Hindlimb muscle (tissue), 1 donor: ENCODE measurements around the gene ZSCAN25. TPM values are rescaled to one million over a fixed set of nuclear protein-coding genes. Genes with fewer than 3 reads are reported as not detected.
A peak's percentile ranks its signal among the peaks of the same experiment; 100 is the strongest.
"Not testable (repeated sequence)": the region's sequence is repeated elsewhere in the genome, so short reads cannot be mapped to it uniquely, and the experiment has no call there.

ENCODE experiments used
- DNase-seq: peaks from one replicate; pipeline ENCODE4 v3.0.0-alpha.2; 2013
- polyA plus RNA-seq: library from polyadenylated mRNA; unstranded; fragments of 120-200 nt; gene quantifications from one replicate; pipeline ENCODE4 v1.2.1, GENCODE V29; 2013; ENCODE audit not compliant: insufficient read length

ZSCAN25 gene
- polyA plus RNA-seq = 11.0 TPM

DNA sequence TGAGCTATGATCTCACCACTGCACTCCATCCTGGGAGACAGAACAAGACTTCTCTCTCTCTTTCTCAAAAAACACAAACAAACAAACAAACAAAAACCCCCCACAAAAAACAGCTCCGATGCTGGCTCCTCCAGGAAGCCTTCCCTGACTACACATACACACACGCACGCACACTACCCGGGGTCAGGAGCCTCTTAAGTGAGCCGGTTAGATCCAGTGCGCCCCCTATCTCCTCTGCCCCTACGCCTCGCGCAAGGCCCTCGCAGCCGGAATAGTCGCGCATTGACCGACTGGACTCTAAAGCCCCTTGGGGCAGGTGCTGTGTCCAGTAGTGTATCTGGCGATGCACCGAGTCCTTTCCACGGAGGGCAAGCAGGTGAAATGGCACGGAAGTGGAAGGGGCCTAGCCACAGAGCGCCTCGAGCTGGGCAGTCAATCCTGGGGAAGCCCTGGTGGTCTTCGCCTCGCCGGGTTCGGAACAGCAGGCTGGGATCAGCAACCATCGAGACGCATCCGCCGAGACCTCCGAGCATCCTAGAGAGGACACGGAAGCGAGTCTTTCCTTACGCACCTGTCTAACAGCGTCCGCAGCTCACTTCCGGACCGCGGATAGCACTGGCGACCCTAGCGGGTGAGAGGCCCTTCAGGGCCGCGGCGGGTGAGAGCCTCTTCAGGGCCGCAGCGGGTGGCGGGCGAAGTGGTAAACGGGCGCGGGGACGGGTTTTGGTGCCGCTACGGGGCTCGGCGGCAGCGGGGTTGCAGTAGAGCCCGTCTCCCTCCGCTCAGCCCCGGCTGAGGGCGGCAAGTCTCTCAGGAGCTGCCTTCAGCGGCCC, at the start of gene ZSCAN25:
TSS of gene ZSCAN25 (plus strand) at position 588 of the 833 bp plus-strand sequence. CDS start 2,661 bp downstream, outside the sequence.
- DNase-seq = peak; percentile 90

DNA sequence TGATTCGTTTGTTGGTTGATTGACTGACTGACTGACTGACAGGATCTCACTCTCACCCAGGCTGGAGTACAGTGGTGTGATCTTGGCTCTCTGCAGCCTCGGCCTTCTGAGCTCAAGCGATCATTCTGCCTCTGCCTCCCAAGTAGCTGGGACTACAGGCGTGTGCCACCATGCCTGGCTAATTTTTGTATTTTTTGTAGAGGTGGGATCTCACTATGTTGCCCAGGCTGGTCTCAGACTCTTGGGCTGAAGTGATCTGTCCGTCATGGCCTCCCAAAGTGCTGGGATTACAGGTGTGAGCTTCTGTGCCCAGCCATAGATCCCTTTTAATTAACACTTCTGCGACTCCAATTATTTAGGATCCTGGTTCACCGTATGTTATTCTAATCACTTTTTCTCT, 48.0 kb upstream of the ZSCAN25 start:
- DNase-seq = not testable (repeated sequence)

DNA sequence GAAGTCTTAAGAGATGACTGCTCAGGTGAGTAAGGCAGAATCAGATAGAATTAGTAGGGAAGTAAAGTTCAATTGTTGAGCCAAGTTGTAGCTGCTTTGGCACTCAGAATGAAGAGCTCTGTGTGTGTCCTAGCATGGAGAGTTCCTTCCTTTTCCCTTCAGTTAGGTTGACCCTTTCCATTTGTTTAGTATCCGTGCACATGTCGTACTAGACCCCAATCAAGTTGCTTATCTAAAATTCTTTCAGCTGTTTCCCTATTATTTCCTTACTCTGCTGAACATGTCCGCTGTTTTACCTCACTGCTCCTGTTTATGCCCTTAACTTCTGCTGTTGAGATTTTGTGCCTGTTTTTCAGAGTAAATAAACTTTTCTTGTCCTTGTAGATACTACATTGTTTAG, 45.0 kb upstream of the ZSCAN25 start:
- DNase-seq = no peak

DNA sequence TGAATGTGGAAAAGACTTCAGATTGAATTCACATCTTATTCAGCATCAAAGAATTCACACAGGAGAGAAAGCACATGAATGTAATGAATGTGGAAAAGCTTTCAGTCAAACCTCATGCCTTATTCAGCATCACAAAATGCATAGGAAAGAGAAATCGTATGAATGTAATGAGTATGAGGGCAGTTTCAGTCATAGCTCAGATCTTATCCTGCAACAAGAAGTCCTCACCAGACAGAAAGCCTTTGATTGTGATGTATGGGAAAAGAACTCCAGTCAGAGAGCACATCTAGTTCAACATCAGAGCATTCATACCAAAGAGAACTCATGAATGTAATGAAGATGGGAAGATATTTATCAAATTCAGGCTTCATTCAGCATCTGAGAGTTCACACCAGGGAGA, 43.5 kb upstream of the ZSCAN25 start:
- no peak for DNase-seq

DNA sequence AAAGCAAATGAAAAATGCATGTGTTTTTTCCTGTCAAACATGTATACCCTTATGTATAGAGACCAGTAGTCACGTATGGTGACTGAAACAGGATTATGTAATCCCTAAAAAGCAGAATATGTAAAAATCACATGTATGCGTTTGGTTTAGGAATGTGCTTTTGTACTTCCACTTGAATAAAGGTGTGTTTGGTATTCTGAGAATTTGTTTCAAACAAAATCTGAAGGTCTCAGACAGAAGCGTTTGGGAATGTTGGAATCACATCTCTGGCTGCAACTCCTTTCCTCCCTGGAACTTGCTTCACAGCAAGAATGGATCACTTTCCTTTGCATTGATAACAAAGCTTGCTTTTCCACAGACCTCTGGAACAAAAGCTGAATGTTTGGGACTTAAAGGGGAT, 40.5 kb upstream of the ZSCAN25 start:
- no peak for DNase-seq

DNA sequence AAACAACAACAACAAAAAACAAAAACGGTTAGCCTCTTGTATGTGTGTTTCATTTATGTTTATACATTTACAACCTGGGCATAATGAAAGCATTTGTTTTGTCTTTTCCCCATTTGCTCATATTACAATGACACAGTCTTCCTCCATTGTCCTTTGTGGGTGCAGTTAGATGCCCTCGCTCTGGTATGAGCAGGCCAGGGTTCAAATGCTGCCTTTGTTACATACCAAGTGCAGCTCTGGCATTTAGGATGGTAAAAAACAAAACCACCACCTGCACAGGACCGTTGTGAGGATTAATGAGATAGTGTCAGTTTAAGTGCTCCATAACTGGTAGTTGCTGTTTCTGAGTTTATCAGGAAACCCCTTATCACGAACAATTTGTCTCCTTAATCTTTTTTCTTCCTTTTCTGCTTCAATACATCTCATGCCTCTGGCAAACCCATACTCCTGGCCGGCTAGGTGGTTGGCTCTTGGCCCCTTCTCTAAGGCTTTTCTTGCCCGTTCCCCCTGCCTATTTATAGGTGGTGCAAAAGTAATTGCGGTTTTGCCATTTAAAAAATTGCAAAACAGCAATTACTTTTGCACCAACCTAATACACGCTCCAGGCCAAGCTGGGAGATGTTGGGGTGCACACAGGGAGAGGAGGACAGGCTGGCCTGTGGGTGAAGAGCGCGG, 37.3 kb upstream of the ZSCAN25 start:
- no peak for DNase-seq

DNA sequence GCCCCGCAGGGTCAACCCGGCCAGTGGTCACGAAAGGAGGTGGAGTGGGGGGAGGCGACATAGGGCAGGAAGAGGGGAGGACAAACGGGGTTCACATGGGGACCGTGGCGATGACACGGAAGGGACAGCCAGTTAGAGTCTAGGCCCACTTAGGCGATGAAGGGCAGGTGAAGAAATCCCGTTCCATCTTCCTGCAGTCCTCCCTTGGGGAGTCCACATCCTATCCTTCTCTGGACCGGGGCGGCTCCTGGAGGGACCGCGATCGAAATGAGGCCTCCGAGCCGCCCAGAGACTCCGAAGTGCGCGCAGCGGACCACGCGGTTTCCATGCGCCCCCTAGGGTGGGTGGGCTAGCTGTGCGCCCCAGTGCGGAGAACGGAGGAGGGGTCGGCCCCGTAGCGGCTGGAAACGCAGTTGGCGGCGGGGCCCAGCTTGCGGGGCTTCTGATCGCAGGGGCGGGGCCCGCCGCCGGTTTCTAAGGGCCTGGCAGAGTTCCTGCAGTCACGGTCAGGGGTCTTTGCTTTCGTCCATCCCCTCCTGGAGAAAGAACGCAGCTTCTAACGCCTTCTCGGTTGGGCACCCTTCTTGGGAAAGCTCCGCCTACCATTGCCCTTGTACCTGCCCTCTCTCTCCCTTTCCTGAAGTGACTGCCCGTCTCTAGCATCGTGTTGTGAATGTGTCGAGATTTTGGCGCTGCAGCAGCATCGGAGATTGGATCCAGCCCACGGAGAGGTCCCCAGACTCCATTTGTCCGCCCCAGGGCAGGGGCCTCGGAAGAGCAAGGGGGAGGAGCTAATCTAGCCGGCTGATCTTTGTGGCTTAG, 36.6 kb upstream of the ZSCAN25 start:
- peak; percentile 47 for DNase-seq

DNA sequence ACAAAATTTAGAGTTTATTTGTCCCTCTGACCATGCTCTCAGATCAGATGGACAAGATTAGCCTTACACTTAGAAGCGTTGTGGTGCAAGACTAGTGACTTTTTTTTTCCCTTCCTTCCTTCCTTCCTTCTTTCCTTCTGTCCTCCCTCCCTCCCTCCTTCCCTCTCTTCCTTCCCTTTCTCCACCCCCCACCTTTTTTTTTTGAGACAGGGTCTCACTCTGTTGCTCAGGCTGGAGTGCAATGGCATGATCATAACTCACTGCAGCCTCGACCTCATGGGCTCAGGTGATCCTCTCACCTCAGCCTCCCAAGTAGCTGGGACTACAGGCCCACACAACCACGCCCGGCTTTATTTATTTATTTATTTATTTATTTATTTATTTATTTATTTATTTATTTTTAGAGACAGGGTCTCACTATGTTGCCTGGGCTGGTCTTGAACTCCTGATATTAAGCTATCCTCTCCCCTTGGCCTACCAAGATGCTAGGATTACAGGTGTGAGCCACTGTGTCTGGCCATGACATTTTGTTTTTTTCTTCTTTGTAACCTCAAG, 35.9 kb upstream of the ZSCAN25 start:
- DNase-seq = not testable (repeated sequence)

DNA sequence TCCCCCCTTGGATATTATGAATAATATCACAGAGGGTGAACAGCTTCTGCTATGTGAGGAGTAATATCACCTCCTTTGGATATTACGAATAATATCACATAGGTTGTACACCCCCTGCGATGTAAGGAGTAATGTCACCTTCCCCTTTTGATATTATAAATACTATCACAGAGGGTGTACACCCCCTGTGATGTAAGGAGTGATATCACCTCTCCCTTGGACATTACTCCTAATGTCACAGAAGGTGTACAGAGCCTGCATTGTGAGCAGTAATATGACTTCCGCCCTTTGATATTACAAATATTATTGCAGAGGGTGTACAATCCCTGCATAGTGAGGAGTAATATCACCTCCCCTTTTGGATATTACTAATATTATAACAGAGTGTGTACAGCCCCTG, 27.9 kb upstream of the ZSCAN25 start:
- no peak for DNase-seq

DNA sequence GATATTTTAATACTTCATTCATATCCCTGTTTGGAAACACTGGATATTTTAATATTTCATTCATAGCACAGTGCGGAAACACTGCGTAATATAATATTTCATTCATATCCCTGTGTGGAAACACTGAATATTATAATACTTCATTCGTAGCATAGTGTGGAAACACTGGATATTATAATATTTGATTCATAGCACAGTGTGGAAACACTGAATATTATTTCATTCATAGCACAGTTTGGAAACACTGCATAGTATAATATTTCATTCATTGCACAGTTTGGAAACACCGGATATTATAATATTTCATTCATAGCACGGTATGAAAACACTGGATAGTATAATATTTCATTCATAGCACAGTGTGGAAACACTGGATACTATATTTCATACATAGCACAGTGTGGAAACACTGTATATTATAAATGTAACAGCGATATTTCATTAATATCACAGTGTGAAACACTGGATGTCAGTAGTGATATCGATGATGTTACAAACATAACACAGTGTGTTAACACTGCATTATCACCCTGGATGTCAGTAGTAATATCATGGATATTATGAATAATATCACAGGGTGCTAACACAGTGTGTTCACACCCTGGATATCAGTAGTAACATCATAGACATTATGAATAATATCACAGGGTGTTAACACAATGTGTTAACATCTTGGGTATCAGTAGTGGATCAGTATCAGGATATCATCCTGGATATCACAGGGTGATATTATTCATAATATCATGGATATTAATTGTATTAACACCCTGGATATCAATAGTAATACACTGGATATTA, 21.6 kb upstream of the ZSCAN25 start:
- DNase-seq = no peak

DNA sequence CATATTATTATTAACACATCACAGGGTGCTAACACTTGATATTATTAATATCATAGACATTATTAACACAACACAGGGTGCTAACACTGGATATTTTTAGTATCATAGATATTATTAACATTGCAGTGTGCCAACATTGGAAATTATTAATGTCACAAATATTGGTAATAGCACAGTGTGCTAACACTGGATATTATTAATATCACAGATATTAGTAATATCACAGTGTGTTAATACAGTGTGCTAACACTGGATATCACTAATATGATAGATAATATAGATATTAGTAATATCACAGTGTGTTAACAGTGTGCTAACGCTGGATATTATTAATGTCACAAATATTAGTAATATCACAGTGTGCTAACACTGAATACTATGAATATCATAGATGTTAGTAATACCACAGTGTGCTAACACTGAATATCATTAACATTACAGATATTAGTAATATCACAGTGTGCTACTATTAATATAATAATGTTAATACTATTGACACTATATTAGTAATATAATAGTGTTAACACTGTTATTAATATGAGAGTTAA, 20.3 kb upstream of the ZSCAN25 start:
- no peak for DNase-seq

DNA sequence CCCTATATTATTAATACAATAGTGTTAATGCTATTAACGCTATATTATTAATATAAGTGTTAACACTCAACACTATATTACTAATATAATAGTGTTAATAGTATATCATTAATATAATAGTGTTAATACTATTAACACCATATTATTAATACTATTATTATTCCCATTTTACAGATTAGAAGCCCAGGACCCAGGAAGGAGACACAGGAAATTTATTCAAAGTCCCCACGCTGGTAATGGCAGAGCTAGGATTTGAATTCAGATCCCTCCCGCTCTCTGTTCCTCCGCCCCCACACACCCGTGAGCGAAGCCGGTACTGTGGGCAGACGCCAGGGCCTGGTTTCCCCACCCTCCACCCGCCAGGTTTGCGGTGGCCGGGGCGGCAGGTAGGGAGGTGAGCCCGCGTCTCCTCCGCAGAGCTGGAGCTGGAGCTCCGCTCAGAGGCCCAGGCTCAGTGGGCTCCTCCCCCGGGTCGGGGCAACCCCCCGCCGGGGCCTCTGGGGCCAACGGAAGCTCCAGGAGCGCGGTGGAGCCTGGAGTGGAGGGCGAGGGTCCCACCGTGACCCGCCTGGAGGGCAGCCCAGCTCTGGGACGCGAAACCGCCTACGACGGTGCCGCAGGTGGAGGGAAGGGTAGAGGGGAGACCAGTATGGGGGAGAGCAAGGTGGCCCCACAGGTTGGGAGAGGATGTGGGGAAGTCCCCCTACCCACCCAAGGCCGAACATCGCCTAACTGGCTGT, 18.8 kb upstream of the ZSCAN25 start, which contains the start of gene TMEM225B:
TSS of gene TMEM225B (plus strand) at position 506 of the 740 bp plus-strand sequence. CDS start 6,122 bp downstream, outside the sequence.
- DNase-seq = no peak

DNA sequence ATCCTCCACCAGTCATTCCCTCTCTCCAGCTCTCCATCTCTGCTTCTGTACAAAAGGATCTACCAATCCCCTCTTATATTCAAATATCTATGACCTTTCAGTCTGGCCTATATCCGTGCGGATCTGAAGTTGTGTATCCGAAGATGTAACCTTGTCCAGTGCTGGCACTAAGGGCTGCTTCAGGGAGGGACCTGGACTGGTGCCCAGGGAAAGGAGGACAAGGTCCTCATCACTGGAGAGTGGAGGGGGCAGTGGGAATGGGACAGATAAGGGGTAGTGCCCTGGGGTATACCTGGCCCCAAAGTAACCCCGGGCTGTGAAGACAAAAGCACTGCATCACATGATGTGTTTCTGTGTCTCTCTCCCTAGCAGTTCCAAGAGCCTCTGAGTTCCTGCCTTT, 16.9 kb upstream of the ZSCAN25 start:
- DNase-seq = no peak

DNA sequence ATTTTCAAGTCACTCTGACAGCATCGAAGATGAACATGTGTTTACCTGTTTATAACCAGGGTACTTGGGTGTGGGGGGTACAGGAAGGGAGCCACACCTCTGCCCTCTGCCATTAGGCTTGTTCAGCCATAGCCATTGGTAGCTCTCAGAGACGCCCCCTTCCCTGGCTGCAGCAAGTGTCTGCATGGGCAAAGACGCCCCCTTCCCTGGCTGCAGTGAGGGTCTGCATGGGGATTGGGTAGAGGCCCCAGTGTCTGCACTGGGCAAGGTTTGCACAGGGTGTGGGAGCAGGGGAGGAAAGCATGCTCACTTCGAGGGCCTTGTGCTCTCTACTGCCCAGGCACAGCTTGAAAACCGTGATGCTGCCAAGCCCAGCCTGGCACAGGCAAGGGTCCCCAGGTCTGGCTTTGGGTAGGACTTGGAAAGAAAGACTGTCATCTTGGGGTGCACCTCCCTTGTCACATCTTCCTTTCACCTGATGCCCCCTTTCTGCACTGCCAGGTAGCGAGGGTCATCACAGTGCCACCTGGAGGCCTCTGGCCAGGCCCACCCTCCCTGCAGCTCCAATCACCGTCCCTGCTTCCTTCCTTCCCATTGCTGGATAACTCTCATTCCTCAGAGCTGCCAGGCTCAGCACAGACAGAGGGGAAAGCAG, 15.0 kb upstream of the ZSCAN25 start:
- DNase-seq = no peak

DNA sequence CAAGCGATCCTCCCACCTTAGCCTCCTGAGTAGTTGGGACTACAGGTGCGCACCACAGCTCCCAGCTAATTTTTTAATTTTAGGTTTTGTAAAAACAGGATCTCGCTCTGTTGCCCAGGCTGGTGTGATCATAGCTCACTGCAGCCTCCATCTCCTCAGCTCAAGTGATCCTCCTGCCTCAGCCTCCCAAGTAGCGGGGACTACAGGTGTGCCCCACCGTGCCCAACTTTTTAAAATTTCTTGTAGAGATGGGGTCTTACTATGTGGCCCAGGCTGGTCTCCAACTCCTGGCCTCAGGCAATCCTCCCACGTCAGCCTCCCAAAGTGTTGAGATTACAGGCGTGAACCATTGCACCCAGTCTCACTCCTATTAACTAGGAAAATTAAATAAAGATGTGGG, 11.2 kb upstream of the ZSCAN25 start:
- DNase-seq = no peak

DNA sequence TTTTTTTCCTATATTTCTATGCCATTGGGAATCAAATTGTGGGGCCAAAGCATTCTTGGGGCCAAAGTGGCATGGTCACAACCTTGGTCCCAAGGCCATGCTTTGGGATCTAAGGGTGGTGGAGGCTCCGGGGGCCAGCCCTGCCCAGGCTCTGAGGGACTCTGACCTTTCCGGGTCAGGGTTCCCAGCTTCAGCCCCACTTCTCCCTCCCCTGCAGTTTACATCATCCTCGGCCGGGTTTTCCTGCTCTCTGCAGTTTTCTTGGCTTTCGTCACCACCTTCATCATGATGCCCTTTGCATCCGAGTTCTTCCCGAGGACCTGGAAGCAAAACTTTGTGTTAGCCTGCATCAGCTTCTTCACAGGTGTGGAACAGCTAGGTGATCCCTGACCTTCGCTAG, 10.2 kb upstream of the ZSCAN25 start:
- no peak for DNase-seq

DNA sequence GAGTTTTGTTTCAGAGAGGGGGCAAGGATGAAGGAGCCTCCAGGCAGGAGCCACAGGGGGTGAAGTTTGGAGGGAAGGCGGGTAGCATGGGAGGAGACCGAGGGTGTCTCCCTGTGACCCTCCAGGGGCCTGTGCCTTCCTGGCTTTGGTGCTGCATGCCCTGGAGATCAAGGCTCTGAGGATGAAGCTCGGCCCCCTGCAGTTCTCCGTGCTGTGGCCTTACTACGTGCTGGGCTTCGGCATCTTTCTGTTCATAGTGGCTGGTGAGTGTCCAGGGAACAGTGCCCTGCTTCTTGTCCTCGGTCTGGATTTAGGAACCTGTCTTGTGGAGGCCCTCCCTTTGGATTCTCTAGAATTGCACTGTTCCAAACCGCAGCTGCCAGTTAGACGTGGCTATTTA, 9.2 kb upstream of the ZSCAN25 start:
- no peak for DNase-seq

DNA sequence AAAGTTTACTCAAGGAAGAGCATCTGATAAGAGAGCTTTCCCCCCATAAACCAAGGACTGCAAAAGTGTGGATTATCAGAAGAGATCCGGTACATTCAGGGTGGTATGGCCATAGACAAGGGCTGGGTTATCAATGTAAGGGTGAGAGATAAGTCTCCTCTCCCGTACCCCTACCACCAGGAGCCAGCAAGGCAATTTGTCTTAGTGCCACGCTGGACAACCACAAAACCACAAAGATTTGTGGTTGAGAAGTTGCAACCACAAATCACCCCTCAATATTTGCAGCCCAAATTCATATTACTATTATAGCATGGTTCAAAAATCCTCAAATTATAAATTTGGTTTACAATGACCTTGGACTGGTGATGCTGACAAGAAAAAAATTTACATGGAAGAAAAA, 2.3 kb upstream of the ZSCAN25 start:
- DNase-seq = no peak

DNA sequence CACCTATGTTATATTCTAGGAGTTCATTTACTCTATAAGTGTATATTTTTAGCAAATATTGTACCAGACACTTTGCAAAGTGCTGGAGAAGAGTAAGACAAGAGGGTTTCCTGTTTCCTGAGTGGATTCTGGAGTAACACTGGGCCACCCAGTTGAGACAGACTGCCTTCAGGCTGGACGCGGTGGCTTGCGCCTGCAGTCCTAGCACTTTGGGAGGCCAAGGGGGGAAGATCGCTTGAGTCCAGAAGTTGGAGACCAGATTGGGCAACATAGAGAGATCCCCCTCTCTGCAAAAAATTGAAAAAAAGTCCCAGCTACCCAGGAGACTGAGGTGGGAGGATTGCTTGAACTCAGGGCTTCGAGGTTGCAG, 772 bp upstream of the ZSCAN25 start:
- DNase-seq = no peak

DNA sequence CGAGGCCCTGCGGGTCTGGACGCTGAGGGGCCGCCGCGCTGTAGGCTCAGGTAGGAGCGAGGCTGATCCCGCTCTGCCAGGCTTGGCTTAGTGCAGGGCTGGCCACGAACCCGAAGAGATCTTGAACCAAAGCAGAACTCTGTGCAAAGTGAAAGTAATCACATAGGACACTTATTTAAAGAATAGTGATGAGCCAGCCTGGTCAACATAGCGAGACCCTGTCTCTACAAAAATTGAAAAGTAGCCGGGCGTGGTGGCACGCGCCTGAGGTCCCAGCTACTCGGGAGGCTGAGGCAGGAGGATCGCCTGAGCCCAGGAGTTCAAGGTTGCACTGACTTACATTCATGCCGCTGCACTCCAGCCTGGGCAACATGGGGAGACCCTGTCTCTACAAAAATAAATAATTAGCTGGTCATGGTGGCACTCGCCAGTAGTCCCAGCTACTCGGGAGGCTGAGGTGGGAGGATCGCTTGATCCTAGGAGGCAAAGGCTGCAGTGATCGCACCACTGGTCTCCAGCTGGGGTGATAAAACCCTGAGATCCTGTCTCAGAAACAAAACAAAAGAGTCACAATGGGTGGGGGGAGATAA, 541 bp downstream of the ZSCAN25 start:
- no peak for DNase-seq
